Type B pancreatic cell (in vitro differentiated cells): ENCODE data around the gene PPP2R5C. TPM values are rescaled to one million over a fixed set of nuclear protein-coding genes. Genes with fewer than 3 reads are reported as not detected.

ENCODE experiments used
- DNase-seq: peaks from one replicate; pipeline ENCODE4 v3.0.0; 2021; ENCODE audit warnings: mixed read lengths; ENCODE audit not compliant: unreplicated experiment; ENCODE audit errors: extremely low spot score
- H3K27ac Mint-ChIP-seq: 2 replicates; pipeline ENCODE4 v1.8.0; 2021; ENCODE audit warnings: mild to moderate bottlenecking, mixed read lengths
- H3K27me3 Mint-ChIP-seq: 2 replicates; pipeline ENCODE4 v1.8.0; 2021; ENCODE audit warnings: mixed read lengths
- H3K36me3 Mint-ChIP-seq: 2 replicates; pipeline ENCODE4 v1.8.0; 2021; ENCODE audit warnings: mixed read lengths
- H3K4me1 Mint-ChIP-seq: one replicate; pipeline ENCODE4 v1.8.0; 2021; ENCODE audit warnings: mixed read lengths; ENCODE audit not compliant: unreplicated experiment
- H3K4me3 Mint-ChIP-seq: 2 replicates; pipeline ENCODE4 v1.8.0; 2021; ENCODE audit warnings: mild to moderate bottlenecking, mixed read lengths
- H3K9me3 Mint-ChIP-seq: 2 replicates; pipeline ENCODE4 v1.8.0; 2021; ENCODE audit warnings: mixed read lengths
- total RNA-seq: library from RNA; stranded (reverse); gene quantifications from 2 replicates; pipeline ENCODE4 v1.2.1, GENCODE V29; 2021; ENCODE audit warnings: low replicate concordance
- TF ChIP-seq, protein P1 (sequence below): fragments of 200-600 bp; sonication (generic); conservative IDR thresholded peaks from 2 replicates; pipeline ENCODE4 v1.5.0; 2021; ENCODE audit warnings: antibody characterized with exemption, mild to moderate bottlenecking

PPP2R5C gene
- total RNA-seq, 1 donor from 2014 or later: 99.8 TPM

DNA sequence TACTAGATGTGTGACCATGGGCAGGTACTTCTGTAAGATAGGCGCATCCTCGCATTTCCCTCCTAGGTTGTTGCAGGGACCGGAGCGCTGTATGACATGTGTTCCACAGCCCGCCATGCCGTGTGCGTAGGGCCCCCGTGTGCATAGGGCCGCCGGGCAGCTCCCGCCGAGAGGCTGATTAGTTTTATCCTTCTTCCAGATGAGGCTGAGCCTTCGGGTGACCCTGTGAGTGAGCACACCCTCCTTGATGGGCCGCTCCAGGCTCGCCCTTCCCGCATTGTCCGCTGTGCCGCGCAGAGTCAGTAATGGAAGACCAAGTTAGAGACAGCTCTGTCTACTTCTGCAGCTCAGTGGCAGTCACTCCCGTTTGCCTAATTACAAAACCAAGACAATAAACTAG, 130.0 kb downstream of the PPP2R5C start:
- no peak overlapping the region for H3K27ac Mint-ChIP-seq
- no peaks in the 10 kb centered on the region for H3K27me3 Mint-ChIP-seq
- H3K4me1 Mint-ChIP-seq: no peaks in the 10 kb centered on the region
- H3K4me3 Mint-ChIP-seq: no peak overlapping the region
- H3K9me3 Mint-ChIP-seq: no peaks in the 10 kb centered on the region
- peaks cover 11% of the 10 kb centered on the region for H3K36me3 Mint-ChIP-seq
- no peak for DNase-seq
- TF ChIP-seq, protein P1, sequence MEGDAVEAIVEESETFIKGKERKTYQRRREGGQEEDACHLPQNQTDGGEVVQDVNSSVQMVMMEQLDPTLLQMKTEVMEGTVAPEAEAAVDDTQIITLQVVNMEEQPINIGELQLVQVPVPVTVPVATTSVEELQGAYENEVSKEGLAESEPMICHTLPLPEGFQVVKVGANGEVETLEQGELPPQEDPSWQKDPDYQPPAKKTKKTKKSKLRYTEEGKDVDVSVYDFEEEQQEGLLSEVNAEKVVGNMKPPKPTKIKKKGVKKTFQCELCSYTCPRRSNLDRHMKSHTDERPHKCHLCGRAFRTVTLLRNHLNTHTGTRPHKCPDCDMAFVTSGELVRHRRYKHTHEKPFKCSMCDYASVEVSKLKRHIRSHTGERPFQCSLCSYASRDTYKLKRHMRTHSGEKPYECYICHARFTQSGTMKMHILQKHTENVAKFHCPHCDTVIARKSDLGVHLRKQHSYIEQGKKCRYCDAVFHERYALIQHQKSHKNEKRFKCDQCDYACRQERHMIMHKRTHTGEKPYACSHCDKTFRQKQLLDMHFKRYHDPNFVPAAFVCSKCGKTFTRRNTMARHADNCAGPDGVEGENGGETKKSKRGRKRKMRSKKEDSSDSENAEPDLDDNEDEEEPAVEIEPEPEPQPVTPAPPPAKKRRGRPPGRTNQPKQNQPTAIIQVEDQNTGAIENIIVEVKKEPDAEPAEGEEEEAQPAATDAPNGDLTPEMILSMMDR: no peak

DNA sequence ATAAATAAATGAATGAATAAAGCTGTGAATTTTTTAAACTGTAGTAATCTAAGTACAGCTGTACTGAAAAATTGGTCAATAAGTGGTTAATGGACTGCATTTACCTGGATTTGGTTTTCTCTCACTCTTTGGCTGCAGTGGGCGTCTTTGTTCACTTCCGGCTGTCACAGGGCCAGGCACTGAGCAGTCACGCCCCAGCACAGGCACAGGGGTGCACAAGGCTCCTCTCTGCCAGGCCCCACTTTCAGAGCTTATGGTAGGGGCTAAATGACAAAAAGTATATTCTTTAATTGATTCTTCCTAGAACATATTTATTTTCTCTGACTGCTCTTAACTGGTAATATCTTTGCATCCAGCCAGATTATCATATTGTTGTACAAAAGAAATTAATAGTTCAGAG, 132.2 kb downstream of the PPP2R5C start:
- H3K36me3 Mint-ChIP-seq: peaks cover 18% of the 10 kb centered on the region
- H3K27ac Mint-ChIP-seq: no peak overlapping the region
- TF ChIP-seq, protein P1: no peak
- no peaks in the 10 kb centered on the region for H3K27me3 Mint-ChIP-seq
- H3K4me1 Mint-ChIP-seq: no peaks in the 10 kb centered on the region
- H3K4me3 Mint-ChIP-seq: no peak overlapping the region
- DNase-seq: no peak
- H3K9me3 Mint-ChIP-seq: no peaks in the 10 kb centered on the region

DNA sequence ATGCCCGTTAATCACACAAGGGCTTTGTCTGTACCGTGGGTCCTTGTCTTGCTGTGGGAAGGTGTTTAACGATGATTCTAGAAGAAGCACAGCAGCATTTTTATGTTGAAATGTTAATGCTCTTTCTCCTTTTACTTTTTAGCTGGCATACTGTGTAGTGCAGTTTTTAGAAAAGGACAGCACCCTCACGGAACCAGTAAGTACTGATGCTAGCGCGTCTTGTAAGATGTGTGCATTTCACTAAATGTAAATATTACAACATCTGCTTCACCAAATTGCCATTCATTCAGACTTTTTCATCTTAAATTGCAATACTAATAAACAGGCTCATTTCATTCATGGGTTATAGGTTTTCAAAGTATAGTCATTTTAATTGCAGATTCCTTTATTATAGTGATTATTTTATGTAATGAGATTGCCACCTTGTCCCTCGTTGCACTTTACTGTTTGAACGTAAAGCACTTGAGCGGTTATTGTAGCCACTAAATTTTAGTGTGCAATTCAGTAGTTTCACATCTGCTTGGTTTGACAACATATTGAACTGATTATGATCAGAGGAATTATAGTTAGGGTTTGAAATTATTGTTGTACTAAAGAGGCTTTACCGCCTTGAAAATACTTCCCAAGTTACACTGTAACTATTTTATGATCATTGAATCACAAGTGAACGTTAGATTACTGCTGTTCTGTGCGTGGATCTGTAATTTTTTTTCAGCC, 133.0 kb downstream of the PPP2R5C start:
- H3K9me3 Mint-ChIP-seq: no peaks in the 10 kb centered on the region
- no peak for DNase-seq
- H3K4me3 Mint-ChIP-seq: no peak overlapping the region
- H3K36me3 Mint-ChIP-seq: peaks cover 18% of the 10 kb centered on the region
- TF ChIP-seq, protein P1: no peak
- no peaks in the 10 kb centered on the region for H3K4me1 Mint-ChIP-seq
- no peaks in the 10 kb centered on the region for H3K27me3 Mint-ChIP-seq
- H3K27ac Mint-ChIP-seq: no peak overlapping the region

DNA sequence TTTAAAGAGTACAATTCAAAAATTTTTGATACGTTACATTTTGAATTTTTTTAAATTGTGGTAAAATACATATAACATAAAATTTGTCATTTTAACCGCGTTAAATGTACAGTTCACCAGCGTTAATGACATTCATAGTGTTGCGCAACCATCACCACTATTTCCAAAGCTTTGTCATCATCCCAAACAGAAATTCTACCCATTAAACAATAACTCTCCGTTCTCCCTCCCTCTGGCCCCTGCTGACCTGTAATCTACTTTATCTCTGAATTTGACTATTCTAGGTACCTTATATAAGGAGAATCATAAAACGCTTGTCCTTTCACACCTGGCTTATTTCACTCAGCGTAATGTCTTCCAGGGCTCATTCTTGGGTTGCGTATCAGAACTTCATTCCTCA, 133.7 kb downstream of the PPP2R5C start:
- no peak overlapping the region for H3K27ac Mint-ChIP-seq
- no peak overlapping the region for H3K4me3 Mint-ChIP-seq
- H3K9me3 Mint-ChIP-seq: no peaks in the 10 kb centered on the region
- H3K4me1 Mint-ChIP-seq: no peaks in the 10 kb centered on the region
- H3K36me3 Mint-ChIP-seq: peaks cover 18% of the 10 kb centered on the region
- DNase-seq: no peak
- TF ChIP-seq, protein P1: no peak
- H3K27me3 Mint-ChIP-seq: no peaks in the 10 kb centered on the region

DNA sequence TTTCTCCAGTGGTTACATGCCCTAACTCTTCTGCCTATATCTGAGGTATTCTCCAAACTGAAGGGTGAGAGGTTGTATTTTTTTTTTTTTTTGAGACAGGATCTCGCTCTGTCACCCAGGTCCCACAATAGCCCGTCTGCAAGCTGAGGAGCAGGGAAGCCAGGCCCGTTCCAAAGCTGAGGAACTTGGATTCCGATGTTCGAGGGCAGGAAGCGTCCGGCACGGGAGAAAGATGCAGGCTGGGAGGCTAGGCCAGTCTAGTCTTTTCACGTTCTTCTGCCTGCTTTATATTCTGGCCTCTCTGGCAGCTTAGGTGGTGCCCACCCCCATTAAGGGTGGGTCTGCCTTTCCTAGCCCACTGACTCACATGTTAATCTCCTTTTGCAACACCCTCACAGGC, 135.8 kb downstream of the PPP2R5C start:
- no peak for DNase-seq
- no peak overlapping the region for H3K27ac Mint-ChIP-seq
- H3K4me3 Mint-ChIP-seq: no peak overlapping the region
- H3K36me3 Mint-ChIP-seq: peaks cover 27% of the 10 kb centered on the region
- no peaks in the 10 kb centered on the region for H3K9me3 Mint-ChIP-seq
- H3K27me3 Mint-ChIP-seq: no peaks in the 10 kb centered on the region
- H3K4me1 Mint-ChIP-seq: no peaks in the 10 kb centered on the region
- TF ChIP-seq, protein P1: no peak
